GM18505 (cell line): ENCODE measurements around the gene KIF26B.

Experiments
- ATAC-seq: cut with Tn5 transposase; IDR thresholded peaks from one replicate; pipeline ENCODE4 v1.9.1; 2021; ENCODE audit not compliant: unreplicated experiment
- POLR2A ChIP-seq: IDR thresholded peaks from 4 replicates; pipeline ENCODE4 v1.6.1; 2011; ENCODE audit warnings: borderline replicate concordance; ENCODE audit not compliant: insufficient read depth, insufficient read length; ENCODE audit errors: extremely low read depth

Gene KIF26B

DNA sequence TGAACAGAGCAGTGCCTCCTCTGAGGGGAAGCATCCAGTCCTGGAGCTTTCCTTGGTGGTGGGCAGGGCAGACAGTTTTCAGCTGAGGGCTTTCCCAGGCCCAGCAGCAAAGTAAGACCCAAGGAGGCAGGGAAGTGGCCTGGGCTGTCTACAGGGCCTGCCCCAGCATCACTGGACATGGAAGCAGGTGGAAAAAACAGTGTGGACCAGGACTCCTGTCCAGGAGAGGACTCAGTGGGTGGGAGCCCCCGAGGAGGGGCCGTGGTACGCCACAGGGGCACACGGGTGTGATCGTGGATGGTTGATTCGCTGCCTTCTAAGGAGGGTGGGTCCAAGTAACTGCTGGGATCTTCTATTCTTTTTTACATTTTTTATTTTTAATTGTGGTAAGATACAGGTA, 387.6 kb downstream of the KIF26B start:
- no peak for ATAC-seq
- no peak for TF ChIP-seq POLR2A

DNA sequence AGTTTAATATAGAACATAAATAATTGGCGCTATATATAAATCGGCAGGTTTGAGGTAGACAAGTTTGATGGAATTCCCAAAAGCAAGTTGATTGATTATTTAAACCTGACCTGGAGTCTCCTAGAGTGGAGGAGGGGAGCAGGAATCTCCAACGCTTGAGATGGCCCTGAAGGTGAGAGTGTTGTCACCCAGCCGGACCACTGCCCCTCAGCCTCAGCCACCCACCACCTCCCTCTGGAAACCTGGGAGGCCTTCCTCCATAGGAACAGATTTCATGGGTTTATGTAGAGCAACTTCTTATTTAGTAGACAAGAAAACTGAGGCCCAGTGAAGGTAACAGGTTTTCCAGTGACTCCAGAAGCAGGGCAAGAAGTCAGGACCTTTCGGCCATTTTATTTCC, 389.5 kb downstream of the KIF26B start:
- no peak for ATAC-seq
- no peak for TF ChIP-seq POLR2A

DNA sequence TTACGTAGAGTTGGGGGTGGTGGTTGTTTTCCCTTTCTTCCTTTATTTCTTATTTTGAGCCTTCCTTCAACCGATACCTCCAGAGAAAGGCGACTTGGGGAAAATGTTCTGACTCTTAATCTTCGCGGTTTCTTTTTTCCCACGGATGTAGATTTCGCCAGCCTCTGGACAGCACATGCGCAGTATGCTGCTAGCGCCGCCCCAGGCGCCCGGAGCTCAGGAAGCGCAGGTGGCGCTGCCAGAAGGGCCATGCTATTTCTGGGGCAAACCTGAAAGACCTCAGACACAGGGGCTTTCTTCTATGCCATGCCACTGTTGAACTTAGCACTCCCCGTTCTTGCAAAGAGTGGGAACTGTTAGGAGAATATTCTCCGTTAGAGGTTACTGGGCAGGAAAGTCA, 392.1 kb downstream of the KIF26B start:
- no peak for TF ChIP-seq POLR2A

DNA sequence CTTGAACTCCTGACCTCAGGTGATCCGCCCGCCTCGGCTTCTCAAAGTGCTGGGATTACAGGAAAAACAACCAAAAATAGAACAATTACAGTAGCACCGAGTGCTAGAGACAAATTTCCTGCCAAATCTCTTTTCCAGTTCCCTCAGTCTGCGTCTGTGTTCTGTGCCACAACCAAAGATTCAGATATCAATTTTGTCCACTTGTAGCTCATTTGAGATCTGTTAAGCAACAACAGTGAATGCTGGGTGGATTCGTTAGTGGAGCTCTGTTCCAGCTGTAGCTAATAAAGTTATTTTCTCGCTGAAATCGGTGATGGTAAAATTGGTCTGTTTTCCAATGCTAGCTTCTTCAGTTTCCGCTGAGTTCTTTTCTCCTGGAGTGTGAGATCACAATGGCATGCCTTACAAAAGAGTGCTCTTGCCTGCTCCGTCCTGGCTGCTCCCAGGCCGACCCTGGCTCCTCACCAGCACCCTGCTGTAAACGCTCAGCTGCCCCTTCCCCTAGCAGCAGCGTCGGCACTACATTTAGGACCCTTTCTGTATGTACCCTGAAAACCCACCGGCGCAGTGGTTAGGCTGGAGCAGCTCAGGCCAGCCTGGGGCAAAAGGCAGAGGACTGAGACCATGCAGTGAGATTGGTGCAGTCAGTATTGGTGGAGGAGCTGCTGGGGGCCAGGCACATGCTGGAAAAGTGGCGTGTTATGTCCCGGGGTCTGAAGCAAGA, 395.4 kb downstream of the KIF26B start:
- TF ChIP-seq POLR2A, result no peak
- ATAC-seq, result no peak

More for the DNA sequence above, 392.1 kb downstream of the KIF26B start:
- no peak for ATAC-seq

DNA sequence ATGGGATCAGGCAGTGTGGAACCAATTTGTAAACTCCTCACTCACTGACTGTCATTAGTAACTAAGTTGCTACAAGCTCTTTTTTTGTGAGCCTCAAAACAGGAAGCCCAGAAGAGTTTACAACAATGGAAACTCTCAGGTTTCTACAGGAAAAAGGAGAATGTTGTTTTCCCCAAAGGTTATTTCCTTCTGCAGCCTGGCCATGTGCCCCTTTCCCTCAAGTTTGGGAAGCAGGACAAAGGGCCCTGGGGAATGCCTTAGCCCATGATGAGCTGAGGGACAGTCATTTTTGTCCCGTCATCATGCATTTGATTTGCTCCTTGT, 395.9 kb downstream of the KIF26B start:
- ATAC-seq, result no peak
- TF ChIP-seq POLR2A, result no peak

DNA sequence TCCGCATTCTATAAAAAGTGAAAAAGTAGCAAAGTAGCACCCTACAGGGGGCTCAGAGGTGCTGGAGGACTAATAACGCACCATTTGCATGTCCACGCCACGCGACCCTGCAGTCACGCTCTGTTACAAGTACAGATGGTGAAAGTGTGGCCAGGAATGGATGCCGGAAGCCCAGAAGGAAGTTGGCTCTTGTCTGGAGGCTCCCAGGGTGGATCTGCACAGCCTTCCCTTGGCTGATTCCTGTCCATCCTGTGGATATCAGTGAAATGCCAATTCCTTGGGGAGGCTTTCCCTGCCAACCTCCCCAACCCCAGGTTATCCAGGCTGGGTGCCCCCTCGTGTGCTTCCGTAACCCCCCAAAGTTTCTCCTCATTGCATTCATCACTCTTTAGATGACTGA, 396.8 kb downstream of the KIF26B start:
- ATAC-seq, result no peak
- no peak for TF ChIP-seq POLR2A

DNA sequence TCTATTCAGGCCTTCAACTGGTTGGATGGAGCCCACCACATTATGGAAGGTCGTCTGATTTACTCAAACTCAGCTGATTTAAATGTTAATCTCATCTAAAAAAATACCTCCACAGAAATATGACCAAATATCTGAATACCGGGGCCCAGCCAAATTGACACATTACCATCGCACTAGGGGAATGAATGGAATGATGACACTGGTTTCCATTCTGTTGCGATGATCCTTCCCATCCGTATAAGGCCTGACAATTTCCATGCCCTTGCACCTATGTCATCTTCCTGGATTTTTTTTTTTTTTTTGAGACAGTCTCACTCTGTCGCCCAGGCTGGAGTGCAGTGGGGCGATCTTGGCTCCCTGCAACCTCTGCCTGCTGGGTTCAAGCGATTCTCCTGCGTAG, 397.5 kb downstream of the KIF26B start:
- no peak for ATAC-seq
- no peak for TF ChIP-seq POLR2A

DNA sequence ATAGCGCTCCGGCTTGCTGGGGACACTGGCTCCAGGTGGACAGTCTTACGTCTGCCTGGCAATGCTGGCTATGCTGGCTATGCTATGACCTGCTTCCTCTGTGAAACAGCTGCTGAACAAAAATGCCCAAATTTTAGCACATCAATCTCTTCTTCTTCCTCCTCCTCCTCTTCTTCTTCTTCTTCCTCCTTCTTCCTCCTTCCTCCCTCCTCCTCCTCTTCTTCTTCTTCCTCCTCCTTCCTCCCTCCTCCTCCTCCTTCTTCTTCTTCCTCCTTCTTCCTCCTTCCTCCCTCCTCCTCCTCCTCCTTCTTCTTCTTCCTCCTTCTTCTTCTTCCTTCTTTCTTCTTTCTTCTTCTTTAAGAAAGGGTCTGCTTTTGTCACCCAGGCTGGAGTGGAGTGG, 401.3 kb downstream of the KIF26B start:
- no peak for TF ChIP-seq POLR2A
- ATAC-seq, result no peak

DNA sequence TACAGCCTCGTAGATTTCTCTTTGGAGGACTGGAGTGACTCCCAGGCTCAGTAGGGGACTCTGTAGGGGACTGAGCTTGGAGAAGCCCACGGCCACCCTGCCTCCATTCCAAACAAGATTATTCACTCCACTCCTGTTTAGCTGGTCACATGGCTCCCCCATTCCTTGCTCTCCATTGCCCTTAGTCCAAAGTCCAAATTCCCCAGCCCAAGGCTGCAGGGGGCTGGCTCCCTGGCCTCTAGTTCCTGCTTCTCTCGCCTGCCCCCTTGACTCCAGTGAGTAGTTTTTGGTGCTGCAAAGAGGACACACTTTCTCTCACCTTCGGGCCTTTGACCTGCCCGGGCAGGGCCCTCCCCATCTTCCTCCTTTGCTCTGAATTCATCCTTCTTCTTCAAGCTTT, 403.3 kb downstream of the KIF26B start:
- ATAC-seq, result no peak
- TF ChIP-seq POLR2A, result no peak

DNA sequence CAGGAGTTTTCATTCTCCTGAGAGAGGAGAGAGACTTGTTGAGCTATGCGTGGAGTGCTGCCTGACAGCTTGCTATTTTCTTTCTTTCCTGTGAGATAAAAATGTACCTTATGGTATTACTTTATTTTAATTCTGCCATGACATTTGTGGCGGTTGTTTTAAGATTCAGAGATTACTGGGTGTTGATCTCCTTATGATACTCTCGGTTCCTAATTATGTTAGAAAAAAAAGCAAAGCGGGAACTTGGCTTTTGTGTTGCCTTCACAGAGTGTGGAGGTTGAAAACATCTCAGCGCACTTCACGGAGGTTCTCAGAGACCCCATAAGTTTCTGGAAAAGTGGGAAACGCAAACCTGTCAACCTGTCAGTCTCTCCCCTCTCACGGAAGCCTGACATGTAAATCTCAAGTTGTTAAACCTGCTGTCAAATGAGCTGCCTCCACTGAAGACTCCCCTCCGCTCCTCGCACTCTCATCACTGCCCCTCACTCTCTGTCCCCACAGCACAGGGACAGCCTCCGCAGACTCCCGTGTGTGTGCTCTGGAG, 405.6 kb downstream of the KIF26B start:
- TF ChIP-seq POLR2A, result no peak
- no peak for ATAC-seq

DNA sequence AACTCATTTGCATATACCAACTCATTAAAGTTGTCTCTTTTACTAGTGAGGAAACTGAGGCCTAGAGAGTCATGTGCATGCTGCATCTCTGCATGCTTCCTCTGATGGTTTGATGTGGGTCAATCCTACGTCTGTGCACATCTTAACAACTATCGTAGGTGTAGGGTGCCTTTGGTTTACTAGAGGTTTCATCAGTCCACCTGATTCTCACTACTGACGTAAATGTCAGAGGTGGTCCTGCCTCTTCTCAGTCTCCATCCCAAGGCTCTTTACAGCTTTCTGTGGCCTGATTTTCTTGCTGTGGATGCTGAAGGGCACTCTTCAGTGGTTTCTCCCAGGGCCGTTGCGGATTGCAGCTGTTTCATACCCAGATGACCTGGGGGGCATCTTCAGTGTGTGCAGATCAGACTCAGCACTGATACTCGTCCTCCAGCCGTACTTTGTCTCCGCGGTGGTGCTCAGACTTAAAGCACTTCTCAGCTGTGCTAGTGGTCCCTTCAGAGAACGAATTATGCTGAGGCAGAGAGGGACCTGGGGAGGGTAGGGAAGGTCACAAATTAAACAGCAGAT, 407.0 kb downstream of the KIF26B start:
- ATAC-seq, result no peak
- TF ChIP-seq POLR2A, result no peak

DNA sequence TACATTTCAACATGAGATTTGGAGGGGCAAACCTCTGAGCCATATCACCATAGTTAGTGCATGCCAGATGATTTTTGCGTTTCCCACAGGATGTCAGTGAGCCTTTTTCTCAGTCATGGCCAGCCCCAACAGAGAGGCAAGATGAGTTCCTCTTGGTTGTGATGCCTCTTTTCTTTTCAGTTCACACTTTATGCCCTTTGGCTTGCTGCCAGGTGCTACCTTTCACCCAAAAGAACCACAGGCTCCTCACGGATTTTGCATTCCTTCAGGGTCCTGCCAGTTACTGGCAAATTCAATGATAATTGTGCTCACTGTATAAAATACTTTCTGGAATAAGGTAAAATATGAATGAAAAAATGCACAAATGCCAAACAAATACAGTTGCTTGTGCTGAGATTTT, 411.3 kb downstream of the KIF26B start:
- TF ChIP-seq POLR2A, result no peak
- ATAC-seq, result no peak

DNA sequence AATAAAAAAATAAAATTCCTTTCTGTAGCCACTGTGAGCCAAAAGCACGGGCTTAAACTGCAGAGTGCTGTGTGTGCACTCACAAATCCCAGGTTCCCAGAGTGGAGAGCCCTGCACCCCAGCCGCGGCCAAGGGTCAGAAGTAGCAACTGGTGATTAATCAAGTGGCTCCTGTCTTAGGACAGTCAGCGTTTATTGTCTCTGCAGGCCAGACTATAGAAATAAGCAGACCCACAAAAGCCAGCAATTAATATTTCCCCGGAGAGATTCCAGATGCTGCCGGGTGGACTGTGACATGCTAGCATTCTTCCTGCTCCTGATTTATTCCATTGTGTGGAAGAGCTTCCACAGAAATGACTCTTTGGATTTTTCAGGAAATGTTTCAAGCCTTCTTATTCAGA, 412.2 kb downstream of the KIF26B start:
- TF ChIP-seq POLR2A, result no peak
- ATAC-seq, result no peak

DNA sequence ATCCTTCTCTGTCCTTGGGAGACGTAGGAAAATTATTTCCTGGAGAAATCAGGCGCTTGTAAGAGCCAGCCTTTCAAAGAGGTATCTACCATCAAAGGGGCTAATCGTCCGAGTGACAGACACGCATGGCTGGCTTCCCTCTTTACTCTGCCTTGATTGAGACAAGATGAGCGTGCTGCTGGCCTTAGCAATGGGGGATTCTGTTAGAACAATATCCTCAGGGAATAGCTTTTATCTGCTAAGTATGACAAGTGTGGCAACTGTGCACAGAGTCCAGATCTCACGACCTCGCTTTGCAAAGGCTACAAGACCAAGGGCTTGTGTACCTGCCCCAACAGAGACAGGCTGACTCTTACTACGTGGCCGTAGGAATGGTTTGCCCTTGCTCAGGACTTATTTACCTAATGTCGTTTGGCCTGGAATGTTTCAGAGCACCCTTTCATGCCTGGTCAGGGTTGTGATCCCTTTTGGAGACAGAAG, 417.1 kb downstream of the KIF26B start:
- TF ChIP-seq POLR2A, result no peak
- ATAC-seq, result no peak
